Measurements from ENCODE around the gene MAP3K8.

MAP3K8 gene

GRCh38 chr10:30491204-30491915, 57.4 kb downstream of the MAP3K8 start:
- TF ChIP-seq SIN3A (IDR thresholded peaks at IDR 0.05; ENCODE audit: borderline replicate concordance, insufficient read depth, low read length) (no peak), REST (IDR thresholded peaks at IDR 0.05; ENCODE audit: insufficient read depth in 1 of 2, low read depth in 2 of 2, low read length in 2 of 2) (no peak), POLR2AphosphoS5 (IDR thresholded peaks at IDR 0.05; ENCODE audit: low read depth, low read length) (no peak), FOXP2 (optimal IDR thresholded peaks at IDR 0.05; ENCODE audit: borderline replicate concordance, extremely low read depth, extremely low read length, insufficient read depth) (no peak), TAF1 (IDR thresholded peaks at IDR 0.05; ENCODE audit: borderline replicate concordance, insufficient read depth, low read length) (no peak)

- no peak for TF ChIP-seq POLR2AphosphoS5 (IDR thresholded peaks at IDR 0.05; ENCODE audit: low read depth, low read length)
- TF ChIP-seq REST (IDR thresholded peaks at IDR 0.05; ENCODE audit: insufficient read depth in 1 of 2, low read depth in 2 of 2, low read length in 2 of 2): no peak
- TF ChIP-seq TAF1 (IDR thresholded peaks at IDR 0.05; ENCODE audit: borderline replicate concordance, insufficient read depth, low read length): no peak
- TF ChIP-seq FOXP2 (optimal IDR thresholded peaks at IDR 0.05; ENCODE audit: borderline replicate concordance, extremely low read depth, extremely low read length, insufficient read depth): no peak
- no peak for TF ChIP-seq SIN3A (IDR thresholded peaks at IDR 0.05; ENCODE audit: borderline replicate concordance, insufficient read depth, low read length)
These were observed 58.0 kb downstream of the MAP3K8 start for GRCh38 chr10:30491916-30492515.

DNA sequence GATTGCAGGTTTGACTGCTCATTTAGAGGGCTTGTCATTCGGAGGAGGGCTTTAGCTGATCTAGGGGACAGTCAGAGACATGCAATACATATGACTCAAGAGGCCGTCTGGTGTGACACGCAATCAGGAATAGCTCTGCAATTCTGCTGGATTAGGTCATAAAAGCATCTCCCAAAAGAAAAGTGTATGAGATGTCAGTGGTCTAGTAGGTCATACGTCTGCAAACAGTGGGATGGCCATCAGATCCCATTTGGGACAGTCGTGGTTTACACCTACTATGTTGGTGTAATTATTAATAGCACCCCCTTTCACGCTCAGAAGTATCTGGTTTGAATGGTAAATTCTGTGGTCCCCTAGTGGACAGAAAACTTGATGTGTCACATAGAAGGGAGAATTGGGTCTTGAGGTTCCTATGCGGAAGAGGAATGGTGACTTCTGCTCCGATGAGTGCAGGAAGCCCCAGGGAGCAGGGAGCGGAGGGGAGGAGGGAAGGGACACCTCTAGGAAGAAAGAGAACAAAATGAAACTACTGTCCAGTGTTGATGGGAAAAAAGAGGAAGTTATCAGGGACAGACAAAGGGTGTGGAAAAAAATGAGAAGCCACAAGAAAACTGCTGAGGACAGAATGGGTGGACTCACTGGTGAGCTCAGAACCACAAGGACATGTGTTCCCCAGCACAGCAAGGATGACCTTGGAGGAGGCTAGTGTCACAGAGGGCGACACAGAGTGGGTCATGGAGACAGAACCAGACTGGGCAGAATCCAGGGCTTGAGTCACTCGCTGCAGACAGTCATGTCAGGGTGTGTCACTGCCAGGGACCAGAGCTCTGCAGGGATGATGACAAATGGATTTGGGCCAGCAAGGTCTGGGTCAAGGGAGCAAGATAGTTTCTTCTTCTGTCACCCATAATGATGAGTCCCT, 59.9 kb downstream of the MAP3K8 start:
- TF ChIP-seq FOXP2 (optimal IDR thresholded peaks at IDR 0.05; ENCODE audit: borderline replicate concordance, extremely low read depth, extremely low read length, insufficient read depth) (no peak), POLR2AphosphoS5 (IDR thresholded peaks at IDR 0.05; ENCODE audit: low read depth, low read length) (no peak), TAF1 (IDR thresholded peaks at IDR 0.05; ENCODE audit: borderline replicate concordance, insufficient read depth, low read length) (no peak), SIN3A (IDR thresholded peaks at IDR 0.05; ENCODE audit: borderline replicate concordance, insufficient read depth, low read length) (no peak), REST (IDR thresholded peaks at IDR 0.05; ENCODE audit: insufficient read depth in 1 of 2, low read depth in 2 of 2, low read length in 2 of 2) (no peak)

GRCh38 chr10:30494558-30494957, 60.6 kb downstream of the MAP3K8 start:
- no peak for TF ChIP-seq POLR2AphosphoS5 (IDR thresholded peaks at IDR 0.05; ENCODE audit: low read depth, low read length)
- no peak for TF ChIP-seq FOXP2 (optimal IDR thresholded peaks at IDR 0.05; ENCODE audit: borderline replicate concordance, extremely low read depth, extremely low read length, insufficient read depth)
- no peak for TF ChIP-seq REST (IDR thresholded peaks at IDR 0.05; ENCODE audit: insufficient read depth in 1 of 2, low read depth in 2 of 2, low read length in 2 of 2)
